HEK293 (cell line): ENCODE results near the gene UPK1A.

Source experiments
- KLF9 ChIP-seq: fragments of 450-650 bp; formaldehyde crosslinking; IDR thresholded peaks from 2 replicates; pipeline ENCODE4 v1.5.1; 2016; ENCODE audit warnings: missing biosample characterization, missing genetic modification characterization, low read depth
- REST ChIP-seq: fragments of 450-650 bp; formaldehyde crosslinking; IDR thresholded peaks from 2 replicates; pipeline ENCODE4 v1.5.1; 2016; ENCODE audit warnings: missing biosample characterization, missing genetic modification characterization
- TCF7L2 ChIP-seq: IDR thresholded peaks from 2 replicates; pipeline ENCODE4 v1.6.1; 2011; ENCODE audit warnings: low read depth, mild to moderate bottlenecking, inconsistent platforms, low read length, moderate library complexity, borderline replicate concordance
- ZNF239 ChIP-seq: fragments of 450-650 bp; formaldehyde crosslinking; IDR thresholded peaks from 2 replicates; pipeline ENCODE4 v1.5.1; 2016; ENCODE audit warnings: missing biosample characterization, missing genetic modification characterization
- ZNF660 ChIP-seq: fragments of 450-650 bp; IDR thresholded peaks from 2 replicates; pipeline ENCODE4 v1.5.1; 2018; ENCODE audit warnings: missing biosample characterization, mild to moderate bottlenecking, missing genetic modification characterization
- ZNF768 ChIP-seq: fragments of 450-650 bp; formaldehyde crosslinking; IDR thresholded peaks from 2 replicates; pipeline ENCODE4 v1.5.1; 2018; ENCODE audit warnings: missing biosample characterization, mild to moderate bottlenecking, missing genetic modification characterization
- ZSCAN18 ChIP-seq: fragments of 450-650 bp; formaldehyde crosslinking; IDR thresholded peaks from 2 replicates; pipeline ENCODE4 v1.5.1; 2016; ENCODE audit warnings: missing biosample characterization, missing genetic modification characterization
- TF ChIP-seq, protein P1 (sequence below): fragments of 450-650 bp; formaldehyde crosslinking; IDR thresholded peaks from 2 replicates; pipeline ENCODE4 v1.5.1; 2016; ENCODE audit warnings: missing biosample characterization, missing genetic modification characterization
- TF ChIP-seq, protein P2 (sequence below): fragments of 450-650 bp; IDR thresholded peaks from 2 replicates; pipeline ENCODE4 v1.5.1; 2018; ENCODE audit warnings: missing biosample characterization, mild to moderate bottlenecking, missing genetic modification characterization

GRCh38 chr19:35665604-35666003, 713 bp upstream of the UPK1A start:
- TF ChIP-seq ZNF660 (tag by site-specific recombination), result no peak
- no peak for TF ChIP-seq ZNF768
- TF ChIP-seq, protein P1, sequence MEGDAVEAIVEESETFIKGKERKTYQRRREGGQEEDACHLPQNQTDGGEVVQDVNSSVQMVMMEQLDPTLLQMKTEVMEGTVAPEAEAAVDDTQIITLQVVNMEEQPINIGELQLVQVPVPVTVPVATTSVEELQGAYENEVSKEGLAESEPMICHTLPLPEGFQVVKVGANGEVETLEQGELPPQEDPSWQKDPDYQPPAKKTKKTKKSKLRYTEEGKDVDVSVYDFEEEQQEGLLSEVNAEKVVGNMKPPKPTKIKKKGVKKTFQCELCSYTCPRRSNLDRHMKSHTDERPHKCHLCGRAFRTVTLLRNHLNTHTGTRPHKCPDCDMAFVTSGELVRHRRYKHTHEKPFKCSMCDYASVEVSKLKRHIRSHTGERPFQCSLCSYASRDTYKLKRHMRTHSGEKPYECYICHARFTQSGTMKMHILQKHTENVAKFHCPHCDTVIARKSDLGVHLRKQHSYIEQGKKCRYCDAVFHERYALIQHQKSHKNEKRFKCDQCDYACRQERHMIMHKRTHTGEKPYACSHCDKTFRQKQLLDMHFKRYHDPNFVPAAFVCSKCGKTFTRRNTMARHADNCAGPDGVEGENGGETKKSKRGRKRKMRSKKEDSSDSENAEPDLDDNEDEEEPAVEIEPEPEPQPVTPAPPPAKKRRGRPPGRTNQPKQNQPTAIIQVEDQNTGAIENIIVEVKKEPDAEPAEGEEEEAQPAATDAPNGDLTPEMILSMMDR (tag by site-specific recombination), result no peak
- TF ChIP-seq KLF9 (tag by site-specific recombination), result no peak
- TF ChIP-seq REST (tag by site-specific recombination), result no peak
- TF ChIP-seq ZNF239 (tag by site-specific recombination), result no peak
- TF ChIP-seq, protein P2, sequence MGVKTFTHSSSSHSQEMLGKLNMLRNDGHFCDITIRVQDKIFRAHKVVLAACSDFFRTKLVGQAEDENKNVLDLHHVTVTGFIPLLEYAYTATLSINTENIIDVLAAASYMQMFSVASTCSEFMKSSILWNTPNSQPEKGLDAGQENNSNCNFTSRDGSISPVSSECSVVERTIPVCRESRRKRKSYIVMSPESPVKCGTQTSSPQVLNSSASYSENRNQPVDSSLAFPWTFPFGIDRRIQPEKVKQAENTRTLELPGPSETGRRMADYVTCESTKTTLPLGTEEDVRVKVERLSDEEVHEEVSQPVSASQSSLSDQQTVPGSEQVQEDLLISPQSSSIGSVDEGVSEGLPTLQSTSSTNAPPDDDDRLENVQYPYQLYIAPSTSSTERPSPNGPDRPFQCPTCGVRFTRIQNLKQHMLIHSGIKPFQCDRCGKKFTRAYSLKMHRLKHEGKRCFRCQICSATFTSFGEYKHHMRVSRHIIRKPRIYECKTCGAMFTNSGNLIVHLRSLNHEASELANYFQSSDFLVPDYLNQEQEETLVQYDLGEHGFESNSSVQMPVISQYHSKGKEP, result no peak
- no peak for TF ChIP-seq TCF7L2
- TF ChIP-seq ZSCAN18 (tag by site-specific recombination), result no peak
